Activated B cell treated with CpG ODN at 0.5 μM for 24 hours (primary cell): ENCODE results near the gene ADGRE1. TPM values are rescaled to one million over a fixed set of nuclear protein-coding genes. Genes with fewer than 3 reads are reported as not detected.
A peak's percentile ranks its signal among the peaks of the same experiment; 100 is the strongest.

ENCODE experiments used
- ATAC-seq: fragments of 200-7000 bp; cut with Tn5 transposase; one replicate; pipeline ENCODE4 v1.10.0; 2021; ENCODE audit warnings: low read depth, mild to moderate bottlenecking, moderate library complexity
- CTCF ChIA-PET: fragments of 350-600 bp; sonication (Branson Sonifier 250); formaldehyde crosslinking; loops from one replicate; lab custom pipeline; 2021; ENCODE audit warnings: antibody characterized with exemption; lab: Charles Lee
- POLR2A ChIA-PET: fragments of 350-600 bp; sonication (Branson Sonifier 250); formaldehyde crosslinking; loops from one replicate; lab custom pipeline; 2021; ENCODE audit warnings: antibody characterized with exemption; lab: Charles Lee
- DNase-seq: peaks from one replicate; pipeline ENCODE4 v3.0.0; 2022
- H3K27ac Mint-ChIP-seq: one replicate; pipeline ENCODE4 v1.8.0; 2020; ENCODE audit warnings: mixed read lengths
- H3K27me3 Mint-ChIP-seq: one replicate; pipeline ENCODE4 v1.8.0; 2021; ENCODE audit warnings: mixed read lengths
- H3K36me3 Mint-ChIP-seq: one replicate; pipeline ENCODE4 v1.8.0; 2021; ENCODE audit warnings: low read depth, mixed read lengths
- H3K4me1 Mint-ChIP-seq: one replicate; pipeline ENCODE4 v1.8.0; 2021; ENCODE audit warnings: mixed read lengths
- H3K4me3 Mint-ChIP-seq: one replicate; pipeline ENCODE4 v1.8.0; 2020; ENCODE audit warnings: mild to moderate bottlenecking, mixed read lengths
- H3K9me3 Mint-ChIP-seq: one replicate; pipeline ENCODE4 v1.8.0; 2020; ENCODE audit warnings: mixed read lengths
- CTCF ChIP-seq: fragments of 200-600 bp; IDR thresholded peaks from one replicate; pipeline ENCODE4 v1.8.0; 2022; ENCODE audit warnings: antibody characterized with exemption, mild to moderate bottlenecking
- intact Hi-C: fragments of 100-400 bp; cut with micrococcal nuclease; formaldehyde crosslinking; loops from one replicate; pipeline ENCODE4 v1.15.1; 2024
- total RNA-seq: library from RNA; stranded (reverse); gene quantifications from 2 replicates; pipeline ENCODE4 v1.2.3, GENCODE V29; 2022

ADGRE1 gene
- total RNA-seq, 1 donor from 2014 or later, result 0.18 TPM

DNA sequence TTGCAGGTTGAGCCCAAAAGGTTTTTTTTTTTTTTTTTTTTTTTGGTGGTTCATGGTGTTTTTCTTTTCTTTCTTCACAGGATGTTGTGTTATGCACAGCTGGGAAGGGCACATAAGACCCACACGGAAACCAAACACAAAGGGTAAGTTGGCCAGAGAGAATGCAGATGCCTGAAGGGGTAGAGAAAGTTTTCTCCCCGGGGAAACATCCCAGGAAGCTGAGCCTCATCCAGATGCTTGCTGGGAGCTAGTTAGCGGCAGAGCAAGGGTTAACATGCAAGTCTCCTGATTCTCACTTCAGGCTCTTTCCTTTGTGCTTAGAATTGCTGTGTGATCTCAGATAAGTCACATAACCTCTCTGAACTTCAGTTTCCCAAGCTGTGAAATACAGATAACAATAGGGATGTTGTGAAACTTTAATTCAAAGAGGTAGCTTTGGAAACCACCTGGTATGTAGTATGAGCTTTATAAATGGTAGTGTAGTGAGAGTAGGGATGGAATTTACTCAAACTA lies 3.1 kb downstream of the ADGRE1 start:
- no peak overlapping the region for H3K27ac Mint-ChIP-seq
- intact Hi-C loops, result no loop called here

DNA sequence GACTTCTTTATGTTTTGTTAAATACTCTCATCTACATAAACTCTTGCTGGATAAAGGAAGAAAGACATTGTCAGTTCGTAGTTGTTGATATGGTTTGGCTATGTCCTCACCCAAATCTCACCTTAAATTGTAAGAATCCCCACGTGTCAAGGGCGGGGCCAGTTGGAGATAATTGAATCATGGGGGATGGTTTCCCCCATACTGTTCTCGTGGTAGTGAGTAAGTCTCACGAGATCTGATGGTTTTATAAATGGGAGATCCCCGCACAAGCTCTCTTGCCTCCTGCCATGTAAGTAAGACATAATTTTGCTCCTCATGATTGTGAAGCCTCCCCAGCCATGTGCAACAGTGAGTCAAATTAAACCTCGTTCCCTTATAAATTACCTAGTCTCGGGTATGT lies 3.6 kb downstream of the ADGRE1 start:
- ATAC-seq, result no peak
- intact Hi-C loops, result no loop called here
- H3K27me3 Mint-ChIP-seq, result peaks cover 21% of the 10 kb centered on the region
- DNase-seq, result no peak
- TF ChIP-seq CTCF, result no peak
- ChIA-PET POLR2A (interaction anchor here (0.6 kb wide), 1 partner anchor 162 kb away, joined by 3 read pairs; no protein-coding TSS in a partner anchor), CTCF (interaction anchor here (1.5 kb wide), 1 partner anchor 27 kb away, joined by 4 read pairs; no protein-coding TSS in a partner anchor)
- peaks cover 13% of the 10 kb centered on the region for H3K4me1 Mint-ChIP-seq
- H3K36me3 Mint-ChIP-seq, result no peaks in the 10 kb centered on the region
- H3K4me3 Mint-ChIP-seq, result no peak overlapping the region
- H3K9me3 Mint-ChIP-seq, result peaks cover 17% of the 10 kb centered on the region
- no peak overlapping the region for H3K27ac Mint-ChIP-seq

More for the DNA sequence above, 3.1 kb downstream of the ADGRE1 start:
- ChIA-PET CTCF (interaction anchor here (1.5 kb wide), 1 partner anchor 27 kb away, joined by 4 read pairs; no protein-coding TSS in a partner anchor), POLR2A (no interaction called here)
- Mint-ChIP-seq H3K27me3 (peaks cover 21% of the 10 kb centered on the region), H3K4me1 (peaks cover 13% of the 10 kb centered on the region), H3K9me3 (peaks cover 16% of the 10 kb centered on the region), H3K4me3 (no peak overlapping the region), H3K36me3 (no peaks in the 10 kb centered on the region)
- ATAC-seq (no peak), DNase-seq (no peak)
- TF ChIP-seq CTCF, result no peak

DNA sequence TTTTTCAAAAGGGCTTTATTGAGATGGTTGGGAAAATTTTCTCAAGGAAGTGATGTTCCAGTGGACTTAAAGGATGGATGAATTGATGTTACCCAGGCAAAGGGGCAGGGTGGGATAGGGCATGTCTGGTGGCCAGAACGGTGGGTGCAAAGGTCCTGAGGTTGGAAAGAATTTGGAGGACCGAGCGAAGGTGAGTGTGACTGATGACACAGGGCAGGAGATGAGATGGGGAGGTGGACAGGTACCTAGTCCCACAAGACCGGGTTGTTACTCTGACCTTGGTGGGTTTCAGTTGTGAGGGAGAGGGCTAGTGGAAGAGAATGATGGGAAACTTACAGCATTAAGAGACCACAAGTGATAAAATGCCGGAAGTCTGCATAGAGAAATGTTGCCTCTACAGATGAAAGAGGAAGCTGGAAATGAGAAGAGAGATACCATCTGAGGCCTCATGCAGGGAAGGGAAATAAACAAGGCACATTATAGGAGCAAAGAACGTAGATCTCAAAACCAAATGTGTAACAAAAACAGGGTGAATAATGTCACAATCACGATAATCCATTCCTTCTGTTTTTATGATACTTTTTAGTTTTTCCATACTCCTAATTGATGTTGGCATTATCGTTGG lies 4.5 kb downstream of the ADGRE1 start:
- Mint-ChIP-seq H3K36me3 (no peaks in the 10 kb centered on the region), H3K4me1 (peaks cover 13% of the 10 kb centered on the region), H3K4me3 (peak overlapping the region; percentile 17), H3K9me3 (peaks cover 18% of the 10 kb centered on the region), H3K27me3 (peaks cover 19% of the 10 kb centered on the region), H3K27ac (no peak overlapping the region)
- intact Hi-C loops, result no loop called here
- DNase-seq (no peak), ATAC-seq (peak; percentile 31)
- POLR2A ChIA-PET, result interaction anchor here (0.6 kb wide), 1 partner anchor 19 kb away, joined by 6 read pairs; no protein-coding TSS in a partner anchor
- CTCF ChIA-PET, result no interaction called here
- TF ChIP-seq CTCF, result no peak

GRCh38 chr19:6894313-6894712 lies 6.9 kb downstream of the ADGRE1 start:
- Mint-ChIP-seq H3K27me3 (peaks cover 6% of the 10 kb centered on the region), H3K4me3 (no peak overlapping the region), H3K27ac (no peak overlapping the region), H3K4me1 (peaks cover 13% of the 10 kb centered on the region), H3K9me3 (peaks cover 13% of the 10 kb centered on the region), H3K36me3 (no peaks in the 10 kb centered on the region)
- TF ChIP-seq CTCF, result no peak
- POLR2A ChIA-PET, result no interaction called here
- CTCF ChIA-PET, result no interaction called here
- ATAC-seq, result no peak
- intact Hi-C loops, result no loop called here
- DNase-seq, result no peak

GRCh38 chr19:6903446-6903845 lies 16.1 kb downstream of the ADGRE1 start:
- H3K4me1 Mint-ChIP-seq, result no peaks in the 10 kb centered on the region
- peaks cover 9% of the 10 kb centered on the region for H3K27me3 Mint-ChIP-seq
- no peak for TF ChIP-seq CTCF
- no peak for DNase-seq
- H3K4me3 Mint-ChIP-seq, result no peak overlapping the region
- H3K9me3 Mint-ChIP-seq, result peaks cover 24% of the 10 kb centered on the region
- no peak overlapping the region for H3K27ac Mint-ChIP-seq
- POLR2A ChIA-PET, result no interaction called here
- H3K36me3 Mint-ChIP-seq, result no peaks in the 10 kb centered on the region
- ATAC-seq, result no peak
- CTCF ChIA-PET, result no interaction called here
- intact Hi-C loops, result no loop called here
